Activated CD8-positive, alpha-beta T cell treated with anti-CD3 and anti-CD28 coated beads for 36 hours (primary cell): ENCODE results near the gene DRD1. TPM values are rescaled to one million over a fixed set of nuclear protein-coding genes. Genes with fewer than 3 reads are reported as not detected.

Experiments used
- ATAC-seq: fragments of 200-7000 bp; cut with Tn5 transposase; one replicate; pipeline ENCODE4 v1.10.0; 2021; ENCODE audit warnings: mild to moderate bottlenecking, moderate library complexity
- CTCF ChIA-PET: fragments of 350-600 bp; sonication (Branson Sonifier 250); formaldehyde crosslinking; loops from one replicate; lab custom pipeline; 2021; ENCODE audit warnings: antibody characterized with exemption; lab: Charles Lee
- POLR2A ChIA-PET: fragments of 350-600 bp; sonication (Branson Sonifier 250); formaldehyde crosslinking; loops from one replicate; lab custom pipeline; 2021; ENCODE audit warnings: antibody characterized with exemption; lab: Charles Lee
- DNase-seq: peaks from one replicate; pipeline ENCODE4 v3.0.0-alpha.2; 2020
- H3K27ac Mint-ChIP-seq: one replicate; pipeline ENCODE4 v1.8.0; 2021; ENCODE audit warnings: mild to moderate bottlenecking, mixed read lengths
- H3K27me3 Mint-ChIP-seq: one replicate; pipeline ENCODE4 v1.8.0; 2021; ENCODE audit warnings: mixed read lengths
- H3K36me3 Mint-ChIP-seq: one replicate; pipeline ENCODE4 v1.8.0; 2021; ENCODE audit warnings: low read depth, mixed read lengths
- H3K4me1 Mint-ChIP-seq: one replicate; pipeline ENCODE4 v1.8.0; 2021; ENCODE audit warnings: low read depth, mixed read lengths
- H3K4me3 Mint-ChIP-seq: one replicate; pipeline ENCODE4 v1.8.0; 2021; ENCODE audit warnings: mild to moderate bottlenecking, moderate library complexity, mixed read lengths
- H3K9me3 Mint-ChIP-seq: one replicate; pipeline ENCODE4 v1.8.0; 2021; ENCODE audit warnings: mixed read lengths
- intact Hi-C: fragments of 100-400 bp; cut with micrococcal nuclease; formaldehyde crosslinking; loops from one replicate; pipeline ENCODE4 v1.10.0; 2022
- total RNA-seq, 2 experiments: library from RNA; stranded (reverse); gene quantifications; one replicate each; pipeline ENCODE4 v1.2.3, GENCODE V29; 2021
- TF ChIP-seq, protein P1 (sequence below): fragments of 200-600 bp; IDR thresholded peaks from one replicate; pipeline ENCODE4 v1.8.0; 2022; ENCODE audit warnings: antibody characterized with exemption, mild to moderate bottlenecking

DRD1 gene
- total RNA-seq, 2 experiments from 2014 or later: not detected

DNA sequence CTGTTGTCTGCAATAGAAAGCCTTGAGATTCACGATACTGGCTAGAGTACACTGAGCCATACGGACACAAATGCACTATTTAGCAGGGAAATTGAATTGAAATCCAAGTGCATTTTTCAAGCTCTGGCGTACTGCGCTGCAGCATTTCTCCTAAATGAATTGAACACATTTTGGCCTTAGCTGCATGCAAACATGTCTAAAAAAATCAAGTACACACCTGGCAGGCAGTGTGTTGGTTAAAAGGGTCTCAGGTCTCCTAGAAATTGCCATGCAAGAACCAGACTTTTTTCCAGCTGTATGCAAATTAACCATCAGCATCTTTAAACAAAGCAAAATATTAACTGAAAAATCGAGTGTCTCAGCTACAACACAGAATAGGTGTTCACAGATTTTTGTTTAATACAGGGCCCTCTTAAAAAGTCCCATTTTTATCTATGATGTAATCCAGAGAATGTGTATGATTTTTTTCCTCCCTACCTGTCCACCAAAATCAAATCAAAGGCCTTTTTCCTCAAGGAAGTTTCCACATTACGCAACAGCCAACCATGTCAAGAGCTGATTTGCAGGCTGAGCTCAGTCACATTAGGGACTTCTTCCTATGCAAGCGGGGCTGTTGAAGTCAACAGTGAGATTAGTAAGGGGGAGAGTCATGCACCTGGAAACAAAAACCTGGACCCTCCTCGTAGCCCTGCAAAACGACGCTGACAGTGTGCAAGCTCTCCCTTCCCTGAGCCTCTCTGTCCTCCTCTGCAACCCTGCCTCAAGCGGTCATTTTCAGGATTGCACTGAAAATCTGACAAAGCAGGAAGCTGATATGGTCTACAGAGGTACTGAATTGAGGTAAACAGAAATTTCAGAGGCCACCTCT is 20.3 kb upstream of the DRD1 start:
- POLR2A ChIA-PET: interaction anchor here (0.9 to 1.2 kb wide), 3 partner anchors 13 to 18 kb away, joined by 3 to 5 read pairs (median 3); no protein-coding TSS in a partner anchor
- Mint-ChIP-seq H3K4me1 (peaks cover 24% of the 10 kb centered on the region), H3K4me3 (no peak overlapping the region), H3K27me3 (no peaks in the 10 kb centered on the region), H3K9me3 (peaks cover 3% of the 10 kb centered on the region), H3K27ac (peak overlapping the region; percentile 53), H3K36me3 (no peaks in the 10 kb centered on the region)
- DNase-seq: peak; percentile 85
- intact Hi-C loops: no loop called here
- CTCF ChIA-PET: interaction anchor here (0.6 to 5.8 kb wide), 40 partner anchors 8 to 528 kb away, joined by 3 to 87 read pairs (median 4); partner anchors contain the start of genes DRD1 and SFXN1
- peak; percentile 98 for ATAC-seq
- TF ChIP-seq, protein P1, sequence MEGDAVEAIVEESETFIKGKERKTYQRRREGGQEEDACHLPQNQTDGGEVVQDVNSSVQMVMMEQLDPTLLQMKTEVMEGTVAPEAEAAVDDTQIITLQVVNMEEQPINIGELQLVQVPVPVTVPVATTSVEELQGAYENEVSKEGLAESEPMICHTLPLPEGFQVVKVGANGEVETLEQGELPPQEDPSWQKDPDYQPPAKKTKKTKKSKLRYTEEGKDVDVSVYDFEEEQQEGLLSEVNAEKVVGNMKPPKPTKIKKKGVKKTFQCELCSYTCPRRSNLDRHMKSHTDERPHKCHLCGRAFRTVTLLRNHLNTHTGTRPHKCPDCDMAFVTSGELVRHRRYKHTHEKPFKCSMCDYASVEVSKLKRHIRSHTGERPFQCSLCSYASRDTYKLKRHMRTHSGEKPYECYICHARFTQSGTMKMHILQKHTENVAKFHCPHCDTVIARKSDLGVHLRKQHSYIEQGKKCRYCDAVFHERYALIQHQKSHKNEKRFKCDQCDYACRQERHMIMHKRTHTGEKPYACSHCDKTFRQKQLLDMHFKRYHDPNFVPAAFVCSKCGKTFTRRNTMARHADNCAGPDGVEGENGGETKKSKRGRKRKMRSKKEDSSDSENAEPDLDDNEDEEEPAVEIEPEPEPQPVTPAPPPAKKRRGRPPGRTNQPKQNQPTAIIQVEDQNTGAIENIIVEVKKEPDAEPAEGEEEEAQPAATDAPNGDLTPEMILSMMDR: peak; percentile 84

DNA sequence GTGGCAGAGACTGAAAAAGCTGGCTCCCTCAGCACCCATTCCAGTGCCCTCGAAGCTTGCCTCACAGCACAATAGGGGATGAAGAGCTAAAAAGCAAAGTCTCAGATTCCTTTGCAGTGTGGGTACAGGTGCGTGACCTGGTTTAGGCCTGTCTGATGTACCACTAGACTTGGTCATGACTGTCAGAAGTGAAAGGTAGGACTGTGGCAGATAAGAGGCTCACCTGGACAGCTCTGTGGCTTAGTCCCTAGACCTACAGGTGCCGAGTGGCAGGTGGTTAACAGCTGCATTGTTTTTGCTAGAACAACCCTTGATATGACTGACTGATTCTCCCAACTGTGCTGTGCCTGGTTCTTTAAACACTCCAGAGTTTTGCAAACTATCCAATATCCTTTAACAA is 19.7 kb upstream of the DRD1 start:
- intact Hi-C loops: no loop called here
- TF ChIP-seq, protein P1: no peak
- H3K4me1 Mint-ChIP-seq: peaks cover 24% of the 10 kb centered on the region
- DNase-seq: no peak
- H3K4me3 Mint-ChIP-seq: no peak overlapping the region
- H3K27ac Mint-ChIP-seq: no peak overlapping the region
- no peaks in the 10 kb centered on the region for H3K36me3 Mint-ChIP-seq
- peaks cover 2% of the 10 kb centered on the region for H3K9me3 Mint-ChIP-seq
- H3K27me3 Mint-ChIP-seq: no peaks in the 10 kb centered on the region
- ChIA-PET POLR2A (interaction anchor here (0.9 to 1.2 kb wide), 3 partner anchors 13 to 19 kb away, joined by 3 to 5 read pairs (median 3); no protein-coding TSS in a partner anchor), CTCF (interaction anchor here (0.6 to 5.8 kb wide), 16 partner anchors 7 to 527 kb away, joined by 3 to 87 read pairs (median 6); partner anchors contain the start of genes DRD1 and SFXN1)
- no peak for ATAC-seq

DNA sequence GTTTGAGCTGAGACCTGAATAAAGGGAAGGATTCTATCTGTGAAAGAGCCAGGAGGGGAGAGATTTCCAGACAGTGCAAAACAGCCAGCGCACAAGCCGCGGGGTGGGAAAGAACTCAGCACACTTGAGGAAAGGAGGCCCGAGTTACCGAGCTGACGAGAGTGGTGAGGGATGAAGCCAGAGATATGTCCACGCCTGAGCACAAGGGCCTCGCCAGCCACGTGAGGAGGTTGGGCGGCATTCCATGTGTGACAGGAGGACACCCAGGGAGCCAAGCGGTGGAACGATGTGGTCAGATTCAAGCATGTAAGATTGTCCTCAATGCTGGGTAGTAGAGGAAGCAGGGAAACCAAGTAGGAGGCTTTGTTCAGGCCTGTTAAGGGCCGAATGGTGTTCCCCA is 17.4 kb upstream of the DRD1 start:
- intact Hi-C loops: no loop called here
- Mint-ChIP-seq H3K9me3 (no peaks in the 10 kb centered on the region), H3K4me1 (peaks cover 30% of the 10 kb centered on the region), H3K27me3 (no peaks in the 10 kb centered on the region), H3K36me3 (no peaks in the 10 kb centered on the region), H3K27ac (no peak overlapping the region), H3K4me3 (no peak overlapping the region)
- ATAC-seq (no peak), DNase-seq (no peak)
- CTCF ChIA-PET: interaction anchor here (1.1 to 1.9 kb wide), 3 partner anchors 9 to 33 kb away, joined by 4 to 6 read pairs (median 4); no protein-coding TSS in a partner anchor
- TF ChIP-seq, protein P1: no peak
- POLR2A ChIA-PET: no interaction called here

DNA sequence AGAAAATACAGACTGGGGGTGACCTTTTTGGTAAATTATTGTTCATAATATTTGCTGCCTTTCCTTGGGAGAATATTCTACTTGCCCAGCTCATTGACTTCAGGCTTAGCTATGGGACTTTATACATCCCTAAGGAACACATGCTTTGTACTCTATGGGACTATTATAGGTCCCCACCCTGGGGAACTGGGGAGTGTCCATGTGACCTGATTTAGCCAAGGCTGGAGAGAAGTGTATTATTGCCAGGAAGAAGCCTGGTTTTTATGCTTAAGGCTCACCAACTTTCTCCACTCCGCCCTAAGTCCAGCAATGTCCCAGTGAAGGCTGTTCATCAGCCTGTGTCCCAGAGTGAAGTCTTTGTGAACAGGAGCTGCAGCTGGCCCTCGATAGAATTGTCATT is 16.6 kb upstream of the DRD1 start:
- CTCF ChIA-PET: interaction anchor here (0.6 to 1.9 kb wide), 5 partner anchors 9 to 33 kb away, joined by 3 to 6 read pairs (median 4); no protein-coding TSS in a partner anchor
- H3K27ac Mint-ChIP-seq: no peak overlapping the region
- H3K4me1 Mint-ChIP-seq: peaks cover 21% of the 10 kb centered on the region
- DNase-seq (no peak), ATAC-seq (no peak)
- no peaks in the 10 kb centered on the region for H3K36me3 Mint-ChIP-seq
- intact Hi-C loops: no loop called here
- POLR2A ChIA-PET: no interaction called here
- TF ChIP-seq, protein P1: no peak
- no peak overlapping the region for H3K4me3 Mint-ChIP-seq
- H3K9me3 Mint-ChIP-seq: no peaks in the 10 kb centered on the region
- no peaks in the 10 kb centered on the region for H3K27me3 Mint-ChIP-seq

DNA sequence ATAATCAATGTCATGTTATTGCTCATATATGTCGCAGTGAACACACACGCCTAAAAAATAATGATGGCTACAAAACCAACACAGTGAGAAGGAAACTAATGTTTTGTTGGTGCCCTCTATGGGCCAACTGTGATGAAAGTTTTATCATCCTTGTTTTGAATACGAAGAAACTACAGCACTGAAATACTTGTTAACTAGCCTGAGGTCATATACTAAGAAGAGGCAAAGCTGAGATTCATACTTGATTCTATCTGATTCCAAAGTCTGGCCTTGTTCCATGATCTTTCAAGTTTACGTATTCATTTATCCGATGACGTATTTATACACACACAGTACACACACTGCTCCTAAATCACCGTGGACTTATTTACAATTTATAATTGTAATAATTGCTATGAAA is 16.1 kb upstream of the DRD1 start:
- intact Hi-C loops: no loop called here
- Mint-ChIP-seq H3K4me3 (no peak overlapping the region), H3K27ac (no peak overlapping the region), H3K9me3 (no peaks in the 10 kb centered on the region), H3K27me3 (no peaks in the 10 kb centered on the region), H3K36me3 (no peaks in the 10 kb centered on the region), H3K4me1 (peaks cover 17% of the 10 kb centered on the region)
- ATAC-seq (no peak), DNase-seq (peak; percentile 32)
- ChIA-PET CTCF (interaction anchor here (0.6 to 1.9 kb wide), 5 partner anchors 10 to 34 kb away, joined by 3 to 6 read pairs (median 4); no protein-coding TSS in a partner anchor), POLR2A (no interaction called here)
- TF ChIP-seq, protein P1: no peak
